ENCODE data around the gene PCDHGC5.
A peak's percentile ranks its signal among the peaks of the same experiment; 100 is the strongest.

GRCh38 chr5:141508798-141509611 is 20.1 kb downstream of the PCDHGC5 start:
- TF ChIP-seq CTCF (IDR thresholded peaks at IDR 0.05 in 4 of 5, conservative IDR thresholded peaks at IDR 0.05 in 1 of 5) (no peak), POLR2A (IDR thresholded peaks at IDR 0.05) (peak; percentile 36 to 47)

Data from gastrocnemius medialis (tissue), 4 donors.